CD4-positive, alpha-beta memory T cell (primary cell): Measurements from ENCODE around the gene GSK3A. TPM values are rescaled to one million over a fixed set of nuclear protein-coding genes. Genes with fewer than 3 reads are reported as not detected.

ENCODE experiments used
- CTCF ChIA-PET: fragments of 350-600 bp; sonication (Branson Sonifier 250); formaldehyde crosslinking; loops from one replicate; lab custom pipeline; 2021; ENCODE audit warnings: inconsistent platforms; ENCODE audit not compliant: partially characterized antibody; lab: Charles Lee
- POLR2A ChIA-PET: fragments of 350-600 bp; sonication (Branson Sonifier 250); formaldehyde crosslinking; loops from one replicate; lab custom pipeline; 2021; ENCODE audit not compliant: partially characterized antibody; lab: Charles Lee
- DNase-seq, 5 donors: peaks; one replicate each; pipeline versions ENCODE4 v3.0.0 to v3.0.0-alpha.2; 2020 to 2022; ENCODE audit warnings: mixed read lengths in 1 of 5
- H3K27ac ChIP-seq: one replicate; pipeline ENCODE4 v1.7.0; 2013; ENCODE audit warnings: low read depth, low read length
- H3K27me3 ChIP-seq: 2 replicates; pipeline ENCODE4 v1.7.0; 2013; ENCODE audit warnings: mild to moderate bottlenecking, low read length, moderate library complexity; ENCODE audit not compliant: insufficient read depth
- H3K36me3 ChIP-seq: 2 replicates; pipeline ENCODE4 v1.7.0; 2013; ENCODE audit warnings: mild to moderate bottlenecking, low read length, moderate library complexity; ENCODE audit not compliant: insufficient read depth
- H3K4me1 ChIP-seq: 2 replicates; pipeline ENCODE4 v1.7.0; 2013; ENCODE audit warnings: mild to moderate bottlenecking, low read length, moderate library complexity; ENCODE audit not compliant: insufficient read depth
- H3K4me3 ChIP-seq, 2 donors: one replicate each; pipeline ENCODE4 v1.7.0; 2013; ENCODE audit warnings: low read length in 2 of 2, mild to moderate bottlenecking in 1 of 2
- H3K9me3 ChIP-seq, 2 donors: one replicate each; pipeline ENCODE4 v1.7.0; 2013; ENCODE audit warnings: low read length in 2 of 2, control low read depth in 1 of 2; ENCODE audit not compliant: control insufficient read depth in 1 of 2
- H3K27ac Mint-ChIP-seq, 7 donors: one replicate each; pipeline ENCODE4 v1.8.0; 2020 to 2021; ENCODE audit warnings: mixed read lengths in 7 of 7, mild to moderate bottlenecking in 6 of 7, inconsistent platforms in 3 of 7, moderate library complexity in 3 of 7
- H3K27me3 Mint-ChIP-seq, 2 donors: one replicate each; pipeline ENCODE4 v1.8.0; 2020 to 2021; ENCODE audit warnings: mixed read lengths in 2 of 2
- H3K36me3 Mint-ChIP-seq, 2 donors: one replicate each; pipeline ENCODE4 v1.8.0; 2020 to 2021; ENCODE audit warnings: mixed read lengths in 2 of 2, inconsistent platforms in 1 of 2, mild to moderate bottlenecking in 1 of 2
- H3K4me1 Mint-ChIP-seq, 4 donors: one replicate each; pipeline ENCODE4 v1.8.0; 2020 to 2021; ENCODE audit warnings: mixed read lengths in 4 of 4, mild to moderate bottlenecking in 1 of 4
- H3K4me3 Mint-ChIP-seq, 8 donors: one replicate each; pipeline ENCODE4 v1.8.0; 2020 to 2021; ENCODE audit warnings: mixed read lengths in 8 of 8, mild to moderate bottlenecking in 7 of 8, moderate library complexity in 6 of 8, inconsistent platforms in 3 of 8
- H3K9me3 Mint-ChIP-seq, 8 donors: one replicate each; pipeline ENCODE4 v1.8.0; 2020 to 2021; ENCODE audit warnings: mixed read lengths in 8 of 8, mild to moderate bottlenecking in 5 of 8, inconsistent platforms in 3 of 8, moderate library complexity in 1 of 8
- intact Hi-C: fragments of 100-400 bp; cut with micrococcal nuclease; formaldehyde crosslinking; loops from one replicate; pipeline ENCODE4 v1.15.1; 2023
- polyA plus RNA-seq, 2 donors: library from polyadenylated mRNA; unstranded; fragments of 300-500 nt; fragmentation: Illumina TruSeq; gene quantifications; one replicate each; pipeline ENCODE4 v1.2.3, GENCODE V29; 2021
- total RNA-seq, 2 experiments: library from RNA; stranded (reverse); gene quantifications; one replicate each; pipeline ENCODE4 v1.2.3, GENCODE V29; 2021

The GSK3A gene
- total and polyA plus RNA-seq, 4 experiments from 2014 or later = 10.0 to 38.9 (median 30.0) TPM

- H3K4me3 Mint-ChIP-seq = peak overlapping the region; percentile 81 to 96 (median 92)
- CTCF ChIA-PET = interaction anchor here (1.5 kb wide), 1 partner anchor 41 kb away, joined by 5 read pairs; no protein-coding TSS in a partner anchor
- peaks cover 41% of the 10 kb centered on the region for H3K4me1 ChIP-seq
Measured at GRCh38 chr19:42284591-42285341, 42.4 kb upstream of the GSK3A start.

GRCh38 chr19:42284066-42284501 is 41.7 kb upstream of the GSK3A start:
- H3K4me1 ChIP-seq = peaks cover 48% of the 10 kb centered on the region
- POLR2A ChIA-PET = interaction anchor here (0.6 to 9.3 kb wide), 13 partner anchors 13 to 161 kb away, joined by 3 to 139 read pairs (median 4); partner anchors contain the start of genes CIC, DEDD2, ERF and GSK3A

More at GRCh38 chr19:42284591-42285341, 42.4 kb upstream of the GSK3A start:
- peak overlapping the region; percentile 86 to 96 (median 94) for H3K27ac Mint-ChIP-seq
- intact Hi-C loops = loop anchor here (2.0 to 5.0 kb wide), 3 partner anchors 18 to 113 kb away; partner anchors contain the start of genes PAFAH1B3 and PRR19
- no peaks in the 10 kb centered on the region for H3K9me3 ChIP-seq
- peak overlapping the region; percentile 67 for H3K27ac ChIP-seq
- no peaks in the 10 kb centered on the region for H3K27me3 ChIP-seq
- H3K9me3 Mint-ChIP-seq = no peaks in the 10 kb centered on the region
- peaks cover 19 to 26% (median 23%) of the 10 kb centered on the region in 4 donors for H3K4me1 Mint-ChIP-seq
- DNase-seq = peak in 4 of 5 donors; percentile 31 to 49 (median 36)
- peaks cover 0 to 34% of the 10 kb centered on the region in 2 donors for H3K36me3 Mint-ChIP-seq
- peaks cover 30% of the 10 kb centered on the region for H3K36me3 ChIP-seq
- peak overlapping the region; percentile 63 to 69 for H3K4me3 ChIP-seq
- H3K27me3 Mint-ChIP-seq = no peaks in the 10 kb centered on the region
- POLR2A ChIA-PET = interaction anchor here (0.6 to 9.3 kb wide), 15 partner anchors 12 to 162 kb away, joined by 3 to 139 read pairs (median 4); partner anchors contain the start of genes CIC, DEDD2, ERF and GSK3A

GRCh38 chr19:42283188-42284065 is 41.0 kb upstream of the GSK3A start:
- Histone ChIP-seq H3K4me3 (peak overlapping the region; percentile 1 to 60), H3K4me1 (peaks cover 54% of the 10 kb centered on the region), H3K27ac (peak overlapping the region; percentile 77), H3K9me3 (no peaks in the 10 kb centered on the region), H3K27me3 (no peaks in the 10 kb centered on the region), H3K36me3 (peaks cover 17% of the 10 kb centered on the region)
- Mint-ChIP-seq H3K4me3 (no peak overlapping the region), H3K27me3 (no peaks in the 10 kb centered on the region), H3K36me3 (peaks cover 0 to 25% of the 10 kb centered on the region in 2 donors), H3K27ac (no peak overlapping the region), H3K4me1 (peaks cover 32 to 37% (median 33%) of the 10 kb centered on the region in 4 donors), H3K9me3 (no peaks in the 10 kb centered on the region)
- intact Hi-C loops = loop anchor here (1.0 to 5.0 kb wide), 10 partner anchors 13 to 150 kb away; partner anchors contain the start of genes CIC, DEDD2, MEGF8 and PAFAH1B3
- DNase-seq = peak; percentile 96 to 98 (median 97)
- CTCF ChIA-PET = interaction anchor here (0.8 to 1.7 kb wide), 3 partner anchors 12 to 151 kb away, joined by 4 to 7 read pairs (median 4); partner anchors contain the start of gene POU2F2
- POLR2A ChIA-PET = interaction anchor here (0.7 to 9.3 kb wide), 17 partner anchors 8 to 207 kb away, joined by 3 to 139 read pairs (median 4); partner anchors contain the start of genes CIC, ERF, GSK3A and PAFAH1B3

More at GRCh38 chr19:42284066-42284501, 41.7 kb upstream of the GSK3A start:
- Mint-ChIP-seq H3K4me1 (peaks cover 25 to 33% (median 29%) of the 10 kb centered on the region in 4 donors), H3K36me3 (peaks cover 0 to 32% of the 10 kb centered on the region in 2 donors), H3K27ac (no peak overlapping the region), H3K9me3 (no peaks in the 10 kb centered on the region), H3K27me3 (no peaks in the 10 kb centered on the region), H3K4me3 (no peak overlapping the region)
- no peaks in the 10 kb centered on the region for H3K9me3 ChIP-seq
- peak; percentile 84 to 93 (median 92) for DNase-seq
- peaks cover 23% of the 10 kb centered on the region for H3K36me3 ChIP-seq
- H3K4me3 ChIP-seq = no peak overlapping the region
- H3K27me3 ChIP-seq = no peaks in the 10 kb centered on the region
- H3K27ac ChIP-seq = peak overlapping the region; percentile 40
- intact Hi-C loops = loop anchor here (2.0 to 5.0 kb wide), 3 partner anchors 19 to 113 kb away; partner anchors contain the start of genes PAFAH1B3 and PRR19
- CTCF ChIA-PET = interaction anchor here (1.5 kb wide), 1 partner anchor 41 kb away, joined by 5 read pairs; no protein-coding TSS in a partner anchor

- Histone ChIP-seq H3K27me3 (no peaks in the 10 kb centered on the region), H3K9me3 (no peaks in the 10 kb centered on the region), H3K36me3 (peaks cover 10% of the 10 kb centered on the region), H3K4me3 (peak overlapping the region; percentile 1 to 60), H3K27ac (peak overlapping the region; percentile 77), H3K4me1 (peaks cover 58% of the 10 kb centered on the region)
- peaks cover 34 to 40% (median 37%) of the 10 kb centered on the region in 4 donors for H3K4me1 Mint-ChIP-seq
- ChIA-PET CTCF (interaction anchor here (0.8 to 1.7 kb wide), 3 partner anchors 13 to 150 kb away, joined by 4 to 7 read pairs (median 4); partner anchors contain the start of gene POU2F2), POLR2A (interaction anchor here (0.8 to 9.3 kb wide), 11 partner anchors 9 to 207 kb away, joined by 3 to 139 read pairs (median 6); partner anchors contain the start of genes CIC, GSK3A, PAFAH1B3 and PRR19)
- peak overlapping the region in 4 of 8 donors; percentile 63 to 89 (median 69) for H3K4me3 Mint-ChIP-seq
- intact Hi-C loops = loop anchor here (1.0 to 5.0 kb wide), 9 partner anchors 13 to 150 kb away; partner anchors contain the start of genes CIC, DEDD2 and MEGF8
- H3K27ac Mint-ChIP-seq = peak overlapping the region in 1 of 7 donors; percentile 92
- DNase-seq = no peak
- H3K9me3 Mint-ChIP-seq = no peaks in the 10 kb centered on the region
- peaks cover 0 to 20% of the 10 kb centered on the region in 2 donors for H3K36me3 Mint-ChIP-seq
- H3K27me3 Mint-ChIP-seq = no peaks in the 10 kb centered on the region
Measured at GRCh38 chr19:42282819-42283187, 40.4 kb upstream of the GSK3A start.

- H3K4me3 Mint-ChIP-seq = peak overlapping the region; percentile 48 to 89 (median 68)
- no peaks in the 10 kb centered on the region for H3K9me3 Mint-ChIP-seq
- H3K4me1 ChIP-seq = peaks cover 58% of the 10 kb centered on the region
- DNase-seq = peak in 1 of 5 donors; percentile 55
- H3K27ac Mint-ChIP-seq = peak overlapping the region in 1 of 7 donors; percentile 92
- no peak overlapping the region for H3K4me3 ChIP-seq
- peak overlapping the region; percentile 77 for H3K27ac ChIP-seq
- peaks cover 0 to 14% of the 10 kb centered on the region in 2 donors for H3K36me3 Mint-ChIP-seq
- H3K36me3 ChIP-seq = peaks cover 3% of the 10 kb centered on the region
- no peaks in the 10 kb centered on the region for H3K27me3 ChIP-seq
- H3K9me3 ChIP-seq = no peaks in the 10 kb centered on the region
- ChIA-PET POLR2A (interaction anchor here (0.8 to 9.3 kb wide), 13 partner anchors 10 to 206 kb away, joined by 3 to 139 read pairs (median 4); partner anchors contain the start of genes CIC, DEDD2, ERF and GSK3A), CTCF (interaction anchor here (0.8 to 1.7 kb wide), 3 partner anchors 14 to 150 kb away, joined by 4 to 7 read pairs (median 4); partner anchors contain the start of gene POU2F2)
- peaks cover 34 to 43% (median 40%) of the 10 kb centered on the region in 4 donors for H3K4me1 Mint-ChIP-seq
- H3K27me3 Mint-ChIP-seq = no peaks in the 10 kb centered on the region
- intact Hi-C loops = loop anchor here (5.0 kb wide), 2 partner anchors 85 to 115 kb away; no protein-coding TSS in a partner anchor
Measured at GRCh38 chr19:42281827-42282762, 39.7 kb upstream of the GSK3A start.
